HG03025 (cell line): ENCODE measurements around the gene FHDC1.

Experiments
- ATAC-seq: cut with Tn5 transposase; IDR thresholded peaks from one replicate; pipeline ENCODE4 v1.9.1; 2021; ENCODE audit warnings: mild to moderate bottlenecking, moderate library complexity; ENCODE audit not compliant: unreplicated experiment, low FRiP score

Gene FHDC1

DNA sequence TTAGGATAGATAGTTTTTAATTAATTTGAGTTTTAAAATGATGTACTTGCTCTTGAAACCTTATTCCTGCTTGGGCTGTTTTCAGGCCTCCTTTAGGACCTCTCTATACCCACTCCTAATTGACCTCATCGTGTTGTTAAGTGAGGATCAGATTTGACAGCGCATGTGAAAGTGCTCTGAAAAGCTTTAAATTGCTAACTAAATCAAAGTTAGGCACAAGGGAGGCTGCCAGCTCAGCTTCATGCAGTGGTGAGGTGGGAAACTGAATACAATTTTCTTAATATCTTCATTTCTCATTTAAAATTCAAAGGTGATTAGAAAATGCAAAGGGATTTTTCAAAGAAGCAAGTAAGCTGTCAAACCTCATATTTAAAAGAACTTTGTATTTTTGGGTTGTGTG, 20.0 kb downstream of the FHDC1 start:
- no peak for ATAC-seq

DNA sequence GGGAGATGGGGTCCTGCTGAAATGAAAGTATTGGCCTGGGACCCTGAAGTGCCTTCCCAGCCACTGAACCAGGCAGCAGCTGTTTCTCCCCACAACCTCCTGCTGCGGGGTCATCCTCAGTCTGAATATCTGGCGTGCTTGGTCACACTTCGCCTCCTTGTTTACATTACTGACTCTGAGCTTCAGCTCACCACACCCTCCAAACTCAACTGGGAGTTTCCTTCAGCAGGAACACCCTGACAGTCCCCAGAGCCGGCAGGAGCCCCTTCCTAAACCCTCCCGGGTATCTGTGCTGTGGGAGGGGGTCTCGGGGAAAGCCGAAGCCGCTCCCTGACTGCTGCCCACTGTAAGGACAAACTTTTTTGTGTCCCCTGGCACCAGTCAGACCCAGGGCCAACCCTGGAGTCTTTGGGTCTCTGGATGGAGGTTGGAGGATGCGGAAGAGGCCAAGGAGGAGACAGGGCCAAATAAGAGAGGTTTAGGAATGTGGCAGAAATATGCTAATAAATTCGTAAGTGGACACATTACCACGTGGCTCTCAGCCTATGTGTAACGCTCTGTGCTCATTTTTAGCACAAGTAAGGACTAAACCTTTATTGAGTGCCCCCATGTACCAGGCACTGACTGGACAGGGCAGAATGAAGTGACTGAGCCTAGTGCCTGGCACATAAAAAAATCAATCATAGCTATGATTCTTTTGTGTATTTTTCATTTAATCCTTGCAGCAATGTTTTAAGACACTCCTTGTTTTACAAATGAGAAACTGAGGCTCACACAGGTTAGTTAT, 20.7 kb downstream of the FHDC1 start:
- ATAC-seq = no peak

DNA sequence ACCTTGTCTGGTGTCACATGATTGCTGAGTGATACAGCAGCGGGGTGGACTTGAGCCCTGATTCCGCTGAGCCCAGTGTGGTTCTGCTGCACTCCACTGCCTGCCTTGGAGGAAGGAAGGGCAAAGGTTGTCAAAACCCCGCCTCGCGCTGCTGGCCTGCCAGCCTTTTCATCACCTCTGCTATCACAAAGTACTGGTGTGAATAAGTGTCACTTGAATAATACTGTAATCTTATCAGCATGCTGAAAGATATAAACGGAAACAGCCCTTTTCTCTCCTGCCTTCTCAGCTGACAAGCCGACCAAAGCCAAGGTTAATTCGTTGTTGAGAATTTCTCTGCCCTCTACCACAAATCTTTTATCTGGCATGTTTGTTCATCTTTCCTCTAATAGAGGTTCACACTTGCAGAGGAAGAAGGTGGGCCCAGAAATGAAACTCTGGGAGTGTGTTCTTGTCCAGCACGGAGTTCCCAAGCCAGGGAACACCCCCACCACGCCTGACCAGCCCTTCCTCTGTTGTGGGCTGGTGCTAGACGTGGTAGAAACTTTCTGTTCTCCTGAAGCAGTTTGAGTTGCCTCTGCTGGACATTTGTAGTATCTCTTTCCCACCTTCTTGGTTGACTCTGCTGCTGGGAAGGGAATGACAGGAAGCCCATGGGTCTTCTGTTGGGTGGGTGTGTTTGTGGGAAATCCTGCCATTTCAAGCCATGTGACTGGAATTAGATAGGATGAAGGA, 21.5 kb downstream of the FHDC1 start:
- ATAC-seq = no peak

DNA sequence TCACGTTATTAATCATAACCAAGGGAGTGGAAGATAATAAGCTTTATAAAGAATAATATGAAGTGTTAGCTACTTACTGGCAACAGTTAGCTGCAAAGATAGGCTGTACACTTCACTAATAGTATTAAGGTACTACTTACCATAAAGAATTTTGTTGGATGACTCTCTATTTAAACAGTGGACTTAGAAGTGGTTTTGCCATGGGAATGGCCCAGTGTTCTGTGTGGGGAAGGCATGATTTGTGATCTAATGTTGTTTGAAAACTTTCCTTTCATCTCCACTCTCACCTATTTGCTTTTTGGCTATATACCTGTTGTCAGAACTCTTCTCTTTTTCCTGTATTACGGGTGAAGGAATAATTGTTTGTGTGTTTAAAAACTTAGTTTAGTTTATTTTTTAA, 23.0 kb downstream of the FHDC1 start:
- ATAC-seq = no peak

DNA sequence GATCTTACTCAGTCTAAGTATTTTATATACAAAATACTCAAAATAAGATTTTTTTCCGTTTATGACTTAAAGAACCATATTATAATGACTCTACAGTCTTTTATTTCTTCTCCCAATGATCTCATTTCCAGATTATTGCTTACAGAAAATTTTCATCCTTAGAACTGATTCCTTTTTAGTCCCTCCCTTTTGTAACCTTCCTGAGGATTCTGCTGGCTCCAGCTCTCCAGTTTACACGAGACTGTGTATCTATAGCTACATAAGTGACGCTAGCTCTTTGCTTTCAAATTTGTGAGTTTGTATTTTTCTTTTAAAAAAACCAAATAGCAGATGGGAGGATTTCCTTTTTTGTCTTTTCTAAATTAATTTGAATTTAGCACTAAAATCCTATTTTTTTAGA, 24.0 kb downstream of the FHDC1 start:
- ATAC-seq = no peak

DNA sequence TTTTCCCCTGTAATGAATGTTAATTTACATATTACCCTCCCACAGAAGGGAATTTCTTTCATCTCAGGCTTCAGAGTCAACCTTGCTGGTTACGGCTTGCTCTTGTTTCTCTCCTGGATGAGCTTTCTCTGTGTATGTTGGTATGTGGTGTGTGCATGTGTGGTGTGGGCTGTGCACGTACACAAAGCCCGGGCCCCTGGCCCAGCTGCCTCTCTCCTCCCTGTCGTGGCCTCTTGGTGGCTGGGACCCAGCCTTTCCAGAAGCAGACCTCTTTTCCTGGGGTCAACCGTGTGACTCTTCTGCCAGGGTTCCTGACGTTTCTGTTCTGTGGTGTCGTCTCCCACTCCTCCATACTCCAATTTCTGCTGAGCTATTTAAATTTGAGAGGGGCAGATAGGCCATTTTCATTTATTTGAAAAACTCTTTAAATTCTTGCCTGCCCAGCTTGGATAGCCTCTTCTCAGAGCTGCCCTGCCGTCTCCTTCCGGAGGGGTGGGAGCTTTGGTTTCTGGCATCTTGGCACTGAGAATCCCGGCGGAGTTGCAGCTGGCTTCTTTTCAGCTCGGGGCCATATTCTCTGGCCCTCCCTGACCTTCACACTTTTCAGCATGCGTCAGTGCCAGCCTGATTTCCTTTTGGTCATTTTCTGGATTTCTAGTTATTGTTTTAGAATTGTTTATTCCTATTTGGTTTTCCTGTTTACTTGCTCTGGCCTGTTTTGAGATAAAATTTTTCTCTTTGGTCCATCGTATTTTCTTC, 25.1 kb downstream of the FHDC1 start:
- no peak for ATAC-seq

DNA sequence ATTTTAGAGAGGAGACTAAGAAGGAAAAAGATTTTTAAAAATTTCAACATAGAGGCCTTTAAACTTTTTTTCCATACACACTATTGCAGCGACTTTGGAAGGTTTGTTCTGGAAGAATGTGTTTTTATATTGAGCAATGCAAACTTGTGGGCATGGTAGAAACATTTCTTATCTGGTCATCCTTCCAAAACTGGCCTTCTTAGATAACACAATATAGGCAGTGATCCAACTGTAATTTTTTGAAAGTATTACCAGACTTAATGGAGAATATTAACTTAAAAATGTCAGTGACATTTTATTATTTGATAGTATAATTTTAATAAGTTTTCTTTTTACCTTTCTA, 25.6 kb downstream of the FHDC1 start:
- ATAC-seq = no peak

DNA sequence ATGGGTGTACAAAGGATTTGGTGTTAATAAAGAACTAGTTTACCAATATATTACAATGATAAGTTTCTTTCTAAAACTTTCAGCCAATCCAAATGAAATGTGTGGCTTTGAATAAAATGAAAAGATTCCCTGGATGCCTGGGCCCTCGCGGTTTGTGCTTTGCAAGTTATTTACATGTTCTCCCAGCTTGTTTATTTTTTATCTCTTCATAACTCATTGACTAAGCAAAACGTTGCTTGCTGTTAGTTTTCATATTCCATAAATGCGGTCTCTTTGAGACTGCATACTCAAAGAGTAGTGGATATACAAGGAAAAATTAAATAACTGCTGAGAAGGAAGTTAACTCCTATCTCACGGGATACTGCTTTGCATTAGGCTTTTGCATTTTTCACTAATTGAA, 26.0 kb downstream of the FHDC1 start:
- ATAC-seq = no peak

DNA sequence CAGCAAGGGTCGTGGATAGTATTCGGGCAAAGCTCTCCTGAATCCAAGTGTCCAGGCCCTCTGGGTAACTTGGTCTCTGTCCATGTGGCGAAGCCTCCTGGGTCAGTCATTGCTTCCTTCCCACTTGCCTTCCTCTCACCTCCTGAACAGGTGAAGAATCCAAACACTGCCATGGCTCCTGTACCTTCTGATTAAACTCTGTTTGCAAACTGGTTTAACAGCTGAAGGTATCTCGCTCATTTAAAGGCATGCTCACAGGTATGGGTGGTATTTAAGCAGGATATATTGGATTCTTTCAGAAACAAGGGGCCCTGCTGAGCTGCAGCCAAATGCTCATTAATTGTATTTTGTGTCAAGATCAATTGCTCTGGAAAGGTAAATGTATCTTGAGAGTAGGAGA, 28.2 kb downstream of the FHDC1 start:
- no peak for ATAC-seq

DNA sequence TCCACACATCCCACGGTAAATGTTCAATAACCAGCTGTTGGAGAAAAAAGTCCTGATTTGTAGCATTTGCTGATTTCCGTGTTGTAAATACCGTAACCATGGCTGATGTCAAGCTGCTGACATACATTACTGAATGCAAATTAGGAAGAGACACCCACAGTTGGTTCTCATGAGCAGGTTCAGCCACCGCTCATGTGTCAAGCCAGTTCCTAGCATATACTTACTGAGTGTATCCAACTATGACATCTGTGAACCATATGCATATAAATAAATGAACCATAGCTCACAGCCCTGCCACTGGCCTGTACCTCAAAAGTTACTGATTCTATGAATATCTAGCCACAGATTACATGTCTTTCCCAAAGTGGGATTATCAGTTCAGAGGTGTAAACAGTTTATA, 29.5 kb downstream of the FHDC1 start:
- no peak for ATAC-seq

DNA sequence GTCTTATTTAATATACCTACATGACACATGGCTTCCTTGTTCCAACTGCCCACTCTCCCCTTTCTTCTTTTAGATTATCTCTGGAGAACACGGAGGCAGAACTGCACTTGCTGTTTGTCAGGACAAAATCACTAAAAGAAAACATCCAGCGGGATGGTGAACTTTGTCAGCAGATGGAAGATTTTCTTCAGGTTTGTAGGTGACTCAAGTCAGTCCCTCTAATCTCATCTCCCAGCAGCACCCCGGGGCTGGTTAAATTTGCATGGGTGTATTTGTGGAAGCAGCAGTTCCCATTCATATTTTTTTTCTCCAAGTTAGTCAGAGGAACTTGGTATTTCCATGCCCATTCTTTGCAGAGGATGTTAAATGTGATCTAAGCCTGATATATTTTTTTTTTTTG, 31.8 kb downstream of the FHDC1 start:
- no peak for ATAC-seq

DNA sequence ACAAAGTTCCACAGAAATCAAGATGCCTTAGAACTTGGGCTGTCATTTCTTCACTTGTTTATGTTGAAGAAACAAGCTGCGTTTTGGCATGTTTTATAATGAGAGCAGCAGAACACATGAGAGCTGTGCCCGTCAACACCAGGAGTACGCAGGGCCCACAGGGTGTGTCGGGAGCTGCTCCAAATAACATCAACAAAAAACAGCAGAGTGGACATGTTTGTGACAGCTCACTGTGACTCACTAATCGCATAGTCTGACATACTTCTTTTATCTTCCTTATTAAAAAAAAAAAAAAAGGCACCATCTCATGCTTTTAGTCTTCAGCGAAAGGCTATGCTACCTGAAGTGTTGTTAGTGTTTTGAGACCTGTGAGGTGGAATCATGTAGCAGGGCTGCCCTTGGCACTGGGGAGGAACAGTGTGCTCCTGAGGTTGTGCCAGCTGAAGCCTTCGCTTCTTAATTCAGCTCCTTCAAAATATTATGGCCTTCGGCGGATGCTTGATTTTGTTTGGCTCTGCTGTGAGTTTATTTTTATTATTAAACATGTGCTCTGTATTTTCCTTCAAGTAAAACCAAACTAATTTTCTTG, 32.8 kb downstream of the FHDC1 start:
- no peak for ATAC-seq

DNA sequence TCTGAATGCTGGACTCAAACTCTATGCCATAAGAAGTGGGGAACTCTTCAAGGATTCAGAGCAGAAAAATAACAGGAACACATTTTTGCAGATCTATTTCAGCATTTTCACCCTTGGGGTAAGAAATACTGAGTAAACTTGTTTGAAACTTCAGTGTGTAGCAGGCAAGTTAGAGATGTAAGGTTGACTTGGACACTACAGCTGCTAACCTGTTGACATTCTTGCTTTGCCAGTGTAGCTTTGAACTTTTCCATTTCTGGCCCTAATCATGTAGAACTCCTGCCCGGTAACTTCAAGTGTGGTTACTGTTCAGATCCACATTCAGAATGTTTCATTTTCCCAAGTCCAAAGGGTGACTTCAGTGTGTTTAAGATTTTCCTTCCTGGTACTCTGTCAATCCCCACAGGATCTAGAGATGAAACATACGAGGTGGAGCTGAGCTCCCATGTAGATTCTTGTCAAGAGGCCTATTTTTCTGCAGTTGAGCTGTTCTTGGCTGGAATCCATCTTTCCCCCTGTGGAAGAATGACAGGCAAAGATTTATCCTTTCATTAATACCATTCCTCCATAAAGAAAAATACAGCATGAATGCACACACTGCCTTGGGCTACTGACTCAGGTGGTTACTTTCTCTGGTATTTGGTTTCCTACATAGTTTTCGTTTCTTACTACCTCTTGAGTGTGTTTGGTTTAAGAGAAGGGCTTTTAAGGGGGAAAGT, 34.1 kb downstream of the FHDC1 start:
- ATAC-seq = no peak

DNA sequence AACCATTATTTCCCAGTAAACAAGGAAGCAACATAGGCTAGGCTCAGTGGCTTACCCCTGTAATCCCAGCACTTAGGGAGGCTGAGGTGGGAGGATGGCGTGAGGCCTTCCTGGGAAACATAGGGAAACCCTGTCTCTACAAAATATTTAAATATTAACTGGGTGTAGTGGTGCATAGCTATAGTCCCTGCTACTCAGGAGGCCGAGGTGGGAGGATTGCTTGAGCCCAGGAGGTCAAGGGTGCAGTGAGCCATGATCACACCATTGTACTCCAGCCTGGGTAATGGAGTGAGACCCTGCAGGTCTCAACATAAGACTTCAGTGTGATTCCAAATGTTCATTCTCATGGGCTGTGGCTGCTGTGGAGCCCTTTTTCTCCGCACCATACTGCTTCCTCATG, 34.9 kb downstream of the FHDC1 start:
- ATAC-seq = no peak

DNA sequence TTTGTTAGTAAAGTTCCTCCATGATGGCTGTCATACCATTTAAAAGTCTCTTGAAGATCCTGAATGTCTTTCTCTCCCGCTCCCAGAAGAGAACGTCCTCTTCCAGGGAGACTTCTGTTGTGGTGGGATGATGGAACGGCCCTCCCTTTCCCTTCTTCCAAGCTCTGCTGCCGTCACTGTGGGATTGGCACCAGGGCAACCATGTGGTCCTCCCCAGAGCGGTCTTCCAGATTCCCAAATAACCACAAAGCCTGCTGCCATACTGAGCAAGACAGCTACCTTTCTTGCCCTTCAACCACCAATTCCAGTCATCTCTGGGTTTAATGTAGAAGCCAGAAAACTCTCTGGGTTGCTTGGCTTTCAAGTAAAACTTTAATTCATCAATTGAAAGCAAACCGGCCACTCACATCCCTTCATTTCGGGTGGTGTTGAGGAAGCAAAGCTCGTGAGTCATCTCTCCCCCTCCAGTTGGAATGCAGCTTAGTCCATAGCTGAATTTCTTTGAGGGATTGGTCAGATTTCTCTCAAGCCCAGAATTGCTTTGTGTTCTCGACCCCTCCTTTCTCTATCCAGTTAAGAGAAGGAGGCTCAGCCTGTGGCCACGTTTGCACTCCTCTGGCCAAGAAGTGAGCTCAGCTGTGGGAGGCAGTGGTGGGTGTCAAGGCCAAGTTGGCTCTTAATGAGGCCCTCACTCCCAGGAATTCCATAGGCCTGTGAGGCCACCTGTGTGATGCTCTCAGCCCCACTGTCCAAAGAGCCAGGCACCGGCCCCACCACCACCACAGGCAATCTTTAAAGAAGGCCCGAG, 36.9 kb downstream of the FHDC1 start:
- no peak for ATAC-seq

DNA sequence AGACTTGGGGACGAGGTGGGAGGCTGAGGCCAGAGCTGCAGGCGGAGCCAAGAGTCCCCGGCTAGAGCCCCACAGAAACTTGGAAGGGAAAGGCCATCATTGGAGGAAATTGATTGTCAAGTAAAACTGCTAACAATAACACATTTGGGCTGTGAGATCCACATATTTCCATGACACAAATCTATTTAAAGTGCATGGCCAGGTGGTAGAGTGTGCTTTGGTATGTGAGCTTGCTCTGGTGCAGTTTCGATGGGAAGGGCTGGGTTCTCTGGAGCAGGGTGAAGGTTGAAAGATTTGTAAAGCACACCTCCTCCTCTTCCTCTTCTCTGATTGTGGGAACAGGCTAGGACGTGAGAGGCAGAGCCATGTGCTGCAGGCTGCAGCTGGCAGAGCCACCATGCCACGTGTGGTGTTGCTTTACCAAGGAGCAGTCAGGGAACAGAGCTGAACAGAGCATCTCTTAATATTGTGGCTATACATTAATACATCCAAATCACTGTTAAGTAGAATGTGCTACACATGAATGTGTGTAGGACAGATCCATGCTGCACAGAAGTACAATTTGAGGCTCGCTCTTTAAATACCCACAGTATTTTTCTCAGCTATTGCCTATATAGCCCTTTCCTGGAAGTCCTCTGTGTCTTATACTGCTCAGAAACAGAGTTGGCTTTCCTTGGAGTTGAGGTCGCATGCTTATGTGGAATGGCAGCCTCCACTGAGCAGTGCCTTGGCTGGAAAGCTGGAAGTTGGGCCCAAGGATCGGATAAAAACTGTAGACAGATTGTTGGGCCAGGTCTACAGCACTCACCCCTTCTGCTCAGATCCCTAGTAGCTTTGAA, 37.7 kb downstream of the FHDC1 start:
- no peak for ATAC-seq

DNA sequence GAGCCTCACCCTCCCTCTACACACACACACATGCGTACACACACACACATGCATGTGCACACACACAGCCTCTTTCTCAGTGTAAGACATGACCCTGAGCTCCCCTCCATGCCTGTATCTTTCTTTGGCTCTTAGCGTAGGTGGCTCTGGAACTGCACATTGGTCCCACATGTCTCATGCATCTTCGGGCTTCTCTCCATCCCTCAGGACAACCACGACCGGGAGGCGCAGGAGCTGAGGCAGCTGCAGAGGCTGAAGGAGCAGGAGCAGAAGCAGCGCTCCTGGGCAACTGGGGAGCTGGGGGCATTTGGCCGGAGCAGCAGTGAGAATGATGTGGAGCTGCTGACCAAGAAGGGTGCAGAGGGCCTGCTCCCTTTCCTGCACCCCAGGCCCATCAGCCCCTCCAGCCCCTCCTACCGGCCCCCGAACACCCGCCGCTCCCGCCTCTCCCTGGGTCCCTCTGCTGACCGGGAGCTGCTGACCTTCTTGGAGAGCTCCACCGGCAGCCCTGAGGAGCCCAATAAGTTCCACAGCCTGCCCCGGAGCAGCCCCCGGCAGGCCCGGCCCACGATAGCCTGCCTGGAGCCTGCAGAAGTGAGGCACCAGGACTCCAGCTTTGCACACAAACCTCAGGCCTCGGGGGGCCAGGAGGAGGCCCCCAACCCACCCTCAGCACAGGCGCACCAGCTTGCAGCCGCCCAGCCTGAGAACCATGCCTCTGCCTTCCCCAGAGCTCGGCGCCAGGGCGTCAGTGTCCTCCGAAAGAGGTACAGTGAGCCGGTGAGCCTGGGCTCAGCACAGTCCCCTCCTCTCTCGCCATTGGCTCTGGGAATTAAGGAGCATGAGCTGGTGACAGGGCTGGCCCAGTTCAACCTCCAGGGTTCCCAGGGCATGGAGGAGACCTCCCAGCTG, 38.6 kb downstream of the FHDC1 start:
- no peak for ATAC-seq
